HepG2 (cell line): ENCODE measurements around the gene TNK1. TPM values are rescaled to one million over a fixed set of nuclear protein-coding genes. Genes with fewer than 3 reads are reported as not detected.
A peak's percentile ranks its signal among the peaks of the same experiment; 100 is the strongest.

Source experiments
- ELK4 ChIP-seq: sonication (generic); formaldehyde crosslinking; IDR thresholded peaks from 2 replicates; pipeline ENCODE4 v1.9.0; 2021; ENCODE audit warnings: missing genetic modification reagents, borderline replicate concordance
- HDAC1 ChIP-seq: sonication (generic); formaldehyde crosslinking; IDR thresholded peaks from 2 replicates; pipeline ENCODE4 v1.5.1; 2020; ENCODE audit warnings: mild to moderate bottlenecking, missing genetic modification reagents
- HIVEP1 ChIP-seq: sonication (generic); formaldehyde crosslinking; IDR thresholded peaks from 2 replicates; pipeline ENCODE4 v1.4.0; 2020; ENCODE audit warnings: mild to moderate bottlenecking, missing genetic modification reagents
- HNRNPK ChIP-seq: fragments of 200-400 bp; formaldehyde crosslinking; IDR thresholded peaks from 2 replicates; pipeline ENCODE4 v1.6.1; 2018; ENCODE audit warnings: low read length, low read depth, moderate library complexity, mild to moderate bottlenecking; ENCODE audit not compliant: poor library complexity, severe bottlenecking
- KLF15 ChIP-seq: sonication (generic); formaldehyde crosslinking; IDR thresholded peaks from 2 replicates; pipeline ENCODE4 v1.8.1; 2023; ENCODE audit warnings: borderline replicate concordance, mild to moderate bottlenecking, inconsistent platforms, missing genetic modification reagents, mixed read lengths
- MEIS1 ChIP-seq: sonication (generic); formaldehyde crosslinking; IDR thresholded peaks from 2 replicates; pipeline ENCODE4 v1.9.0; 2021; ENCODE audit warnings: mild to moderate bottlenecking, missing genetic modification reagents, moderate library complexity, borderline replicate concordance
- NBN ChIP-seq: fragments of 450-650 bp; conservative IDR thresholded peaks from 2 replicates; pipeline ENCODE4 v1.6.1; 2017
- RBAK ChIP-seq: sonication (generic); formaldehyde crosslinking; IDR thresholded peaks from 2 replicates; pipeline ENCODE4 v1.5.1; 2020; ENCODE audit warnings: mild to moderate bottlenecking, missing genetic modification reagents
- SPEN ChIP-seq: sonication (generic); formaldehyde crosslinking; IDR thresholded peaks from 2 replicates; pipeline ENCODE4 v1.5.1; 2020; ENCODE audit warnings: low read depth, mild to moderate bottlenecking, missing genetic modification reagents
- SRY ChIP-seq: sonication (generic); formaldehyde crosslinking; IDR thresholded peaks from 2 replicates; pipeline ENCODE4 v1.8.0; 2022; ENCODE audit warnings: mild to moderate bottlenecking, missing genetic modification reagents
- ZBTB26 ChIP-seq: IDR thresholded peaks from 2 replicates; pipeline ENCODE4 v1.6.1; 2016; ENCODE audit warnings: missing compliant biosample characterization, missing genetic modification reagents, borderline replicate concordance
- ZBTB3 ChIP-seq: sonication (generic); formaldehyde crosslinking; IDR thresholded peaks from 2 replicates; pipeline ENCODE4 v1.4.0; 2020; ENCODE audit warnings: low read depth, mild to moderate bottlenecking, moderate library complexity, missing genetic modification reagents, borderline replicate concordance
- ZNF503 ChIP-seq: sonication (generic); formaldehyde crosslinking; IDR thresholded peaks from 2 replicates; pipeline ENCODE4 v1.4.0; 2020; ENCODE audit warnings: missing genetic modification reagents
- ZNF550 ChIP-seq: sonication (generic); formaldehyde crosslinking; IDR thresholded peaks from 2 replicates; pipeline ENCODE4 v1.4.0; 2020; ENCODE audit warnings: mild to moderate bottlenecking, missing genetic modification reagents, borderline replicate concordance
- ZNF720 ChIP-seq: sonication (generic); formaldehyde crosslinking; IDR thresholded peaks from 2 replicates; pipeline ENCODE4 v1.4.0; 2020; ENCODE audit warnings: missing genetic modification reagents
- polyA plus RNA-seq, 8 experiments: library from polyadenylated mRNA; depleted of rRNA in 3 of 8; stranded (reverse) in 7 of 8; unstranded in 1 of 8; fragments of >200 nt; fragmentation: Illumina TruSeq in 4 of 8; extraction: Trizol in 4 of 8; gene quantifications; 2 replicates each; pipeline versions ENCODE4 v1.2.1 to v1.2.3, GENCODE V29; 2011 to 2016; ENCODE audit warnings: low read depth in 4 of 8, missing spikeins in 1 of 8, mixed read lengths in 1 of 8; ENCODE audit not compliant: insufficient read depth in 1 of 8
- total RNA-seq, 5 experiments: library from RNA; depleted of rRNA; stranded (reverse); fragments of >200 nt; fragmentation: Illumina TruSeq; extraction: Trizol; gene quantifications; 2 replicates each; pipeline ENCODE4 v1.2.3, GENCODE V29; 2016; ENCODE audit warnings: low read depth in 1 of 5
- TF ChIP-seq, protein P1 (sequence below): sonication (generic); formaldehyde crosslinking; IDR thresholded peaks from 2 replicates; pipeline ENCODE4 v1.4.0; 2020; ENCODE audit warnings: missing genetic modification reagents, mild to moderate bottlenecking, borderline replicate concordance
- TF ChIP-seq, protein P2 (sequence below): IDR thresholded peaks from 2 replicates; pipeline ENCODE4 v1.6.1; 2016; ENCODE audit warnings: missing compliant biosample characterization, missing genetic modification reagents, borderline replicate concordance

Gene TNK1
- total and polyA plus RNA-seq, 2 of the 13 experiments (the other 11 are each of a cell fraction or from before 2014, with no cell fraction given): 2.0 to 3.5 TPM

DNA sequence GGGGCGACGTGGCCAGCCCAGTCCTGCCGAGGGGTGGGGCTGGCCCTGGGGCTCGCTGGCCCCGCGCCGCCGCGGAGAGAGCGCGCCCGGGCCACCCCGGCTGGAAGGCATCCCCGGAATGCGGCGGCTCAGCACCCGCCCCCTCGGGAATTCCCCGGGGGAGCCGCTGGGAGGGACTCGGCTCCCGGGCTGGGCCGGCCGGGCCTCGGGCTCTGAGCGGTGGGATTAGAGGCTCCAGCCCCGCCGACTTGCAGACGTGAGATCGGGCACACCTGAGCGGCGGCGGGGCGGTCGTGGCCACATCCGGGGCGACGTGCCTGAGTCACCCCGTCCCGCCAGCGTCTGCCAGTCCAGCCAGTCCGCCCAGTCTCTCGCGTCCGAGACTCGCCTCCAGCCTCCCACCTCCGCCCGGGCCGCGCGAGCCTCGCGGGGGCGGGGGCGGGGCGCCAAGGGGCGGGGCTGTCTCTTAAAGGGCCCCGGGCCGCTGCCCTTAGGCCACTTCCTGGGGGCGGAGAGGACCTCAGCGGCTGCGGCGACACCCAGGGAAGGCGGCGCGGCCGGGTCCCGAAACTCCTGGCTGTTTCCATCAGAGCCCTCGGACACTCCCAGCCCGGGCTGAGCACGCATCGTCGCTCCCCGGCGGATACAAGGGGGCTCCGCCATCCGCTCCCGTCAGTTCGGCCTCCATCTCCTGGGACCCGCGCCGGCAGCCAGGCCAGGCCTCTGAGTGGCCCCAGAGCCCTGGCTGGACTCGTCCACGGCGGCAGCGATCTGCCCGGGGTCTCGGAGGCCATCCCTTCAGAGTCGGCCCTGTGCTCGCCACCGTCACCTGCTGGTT, 29.0 kb upstream of the TNK1 start, which contains the start of gene KCTD11 (continued):
- TF ChIP-seq, protein P1, sequence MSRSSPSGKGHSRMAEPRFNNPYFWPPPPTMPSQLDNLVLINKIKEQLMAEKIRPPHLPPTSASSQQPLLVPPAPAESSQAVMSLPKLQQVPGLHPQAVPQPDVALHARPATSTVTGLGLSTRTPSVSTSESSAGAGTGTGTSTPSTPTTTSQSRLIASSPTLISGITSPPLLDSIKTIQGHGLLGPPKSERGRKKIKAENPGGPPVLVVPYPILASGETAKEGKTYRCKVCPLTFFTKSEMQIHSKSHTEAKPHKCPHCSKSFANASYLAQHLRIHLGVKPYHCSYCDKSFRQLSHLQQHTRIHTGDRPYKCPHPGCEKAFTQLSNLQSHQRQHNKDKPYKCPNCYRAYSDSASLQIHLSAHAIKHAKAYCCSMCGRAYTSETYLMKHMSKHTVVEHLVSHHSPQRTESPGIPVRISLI (CRISPR knock-in tag): no peak
- TF ChIP-seq ZBTB26 (no peak), HIVEP1 (peak; percentile 99), HNRNPK (peak; percentile 44), ZNF503 (CRISPR knock-in tag) (peak; percentile 45; the same call in 1 of the 2 replicates), SPEN (CRISPR knock-in tag) (peak; percentile 69; the same call in 1 of the 2 replicates), RBAK (CRISPR knock-in tag) (no peak), KLF15 (CRISPR knock-in tag) (peak; percentile 68; the same call in 1 of the 2 replicates), HDAC1 (CRISPR knock-in tag) (peak; percentile 76), SRY (CRISPR knock-in tag) (0 out of 2 replicates have a peak, but pooled peaks have one; percentile 11), ELK4 (CRISPR knock-in tag) (no peak), ZBTB3 (CRISPR knock-in tag) (no peak), ZNF550 (CRISPR knock-in tag) (no peak), MEIS1 (CRISPR knock-in tag) (no peak; the same call in 1 of the 2 replicates), NBN (no peak), ZNF720 (CRISPR knock-in tag) (no peak)
- TF ChIP-seq, protein P2, sequence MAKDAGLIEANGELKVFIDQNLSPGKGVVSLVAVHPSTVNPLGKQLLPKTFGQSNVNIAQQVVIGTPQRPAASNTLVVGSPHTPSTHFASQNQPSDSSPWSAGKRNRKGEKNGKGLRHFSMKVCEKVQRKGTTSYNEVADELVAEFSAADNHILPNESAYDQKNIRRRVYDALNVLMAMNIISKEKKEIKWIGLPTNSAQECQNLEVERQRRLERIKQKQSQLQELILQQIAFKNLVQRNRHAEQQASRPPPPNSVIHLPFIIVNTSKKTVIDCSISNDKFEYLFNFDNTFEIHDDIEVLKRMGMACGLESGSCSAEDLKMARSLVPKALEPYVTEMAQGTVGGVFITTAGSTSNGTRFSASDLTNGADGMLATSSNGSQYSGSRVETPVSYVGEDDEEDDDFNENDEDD: peak; percentile 45
